ENCODE measurements around the gene C20orf202. TPM values are rescaled to one million over a fixed set of nuclear protein-coding genes. Genes with fewer than 3 reads are reported as not detected.

C20orf202 gene
- total and polyA plus RNA-seq, 9 of the 15 experiments (the other 6 are each of a cell fraction or from before 2014, with no cell fraction given): 0.03 to 0.24 (median 0.15) TPM; not detected in 4

DNA sequence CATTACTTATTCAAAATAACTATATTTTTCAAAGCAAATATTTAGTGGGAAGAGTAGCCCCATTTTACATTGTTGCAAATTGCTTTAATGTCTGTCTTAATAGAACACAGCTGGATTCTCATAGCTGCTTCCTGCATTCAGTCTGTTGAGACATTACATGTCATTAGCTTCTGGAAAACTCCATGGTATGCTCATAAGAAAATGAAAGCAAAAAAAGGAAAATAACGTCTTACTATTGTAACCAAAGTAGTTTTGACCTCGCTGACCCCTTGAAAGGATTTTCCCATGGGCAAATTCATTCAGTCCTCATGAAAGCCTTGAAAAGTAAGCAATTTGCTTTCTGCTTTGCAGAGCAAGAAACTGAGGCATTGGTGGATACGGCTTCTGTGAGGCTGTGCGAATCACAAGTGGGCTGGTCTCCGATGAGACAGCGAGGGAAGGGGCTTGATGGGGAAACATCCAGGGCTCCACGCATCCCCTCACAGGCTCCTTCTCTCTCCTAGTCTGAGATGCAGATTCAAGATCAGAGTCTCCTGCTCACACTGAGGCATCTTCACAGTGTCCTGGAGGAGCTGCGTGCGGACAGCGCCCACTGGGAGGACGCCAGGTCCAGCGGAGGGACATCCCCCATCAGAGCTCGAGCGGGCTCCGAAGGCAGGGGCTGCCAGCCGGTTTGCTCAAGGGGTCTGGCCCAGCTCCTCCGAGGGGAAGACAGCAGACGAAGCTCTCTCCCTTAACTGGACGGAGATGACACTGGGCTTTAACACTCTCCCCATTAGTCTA is 3.3 kb downstream of the C20orf202 start (continued):
- TF ChIP-seq, protein P1, sequence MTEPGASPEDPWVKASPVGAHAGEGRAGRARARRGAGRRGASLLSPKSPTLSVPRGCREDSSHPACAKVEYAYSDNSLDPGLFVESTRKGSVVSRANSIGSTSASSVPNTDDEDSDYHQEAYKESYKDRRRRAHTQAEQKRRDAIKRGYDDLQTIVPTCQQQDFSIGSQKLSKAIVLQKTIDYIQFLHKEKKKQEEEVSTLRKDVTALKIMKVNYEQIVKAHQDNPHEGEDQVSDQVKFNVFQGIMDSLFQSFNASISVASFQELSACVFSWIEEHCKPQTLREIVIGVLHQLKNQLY (CRISPR knock-in tag; conservative IDR thresholded peaks at IDR 0.05): no peak
- TF ChIP-seq, protein P2, sequence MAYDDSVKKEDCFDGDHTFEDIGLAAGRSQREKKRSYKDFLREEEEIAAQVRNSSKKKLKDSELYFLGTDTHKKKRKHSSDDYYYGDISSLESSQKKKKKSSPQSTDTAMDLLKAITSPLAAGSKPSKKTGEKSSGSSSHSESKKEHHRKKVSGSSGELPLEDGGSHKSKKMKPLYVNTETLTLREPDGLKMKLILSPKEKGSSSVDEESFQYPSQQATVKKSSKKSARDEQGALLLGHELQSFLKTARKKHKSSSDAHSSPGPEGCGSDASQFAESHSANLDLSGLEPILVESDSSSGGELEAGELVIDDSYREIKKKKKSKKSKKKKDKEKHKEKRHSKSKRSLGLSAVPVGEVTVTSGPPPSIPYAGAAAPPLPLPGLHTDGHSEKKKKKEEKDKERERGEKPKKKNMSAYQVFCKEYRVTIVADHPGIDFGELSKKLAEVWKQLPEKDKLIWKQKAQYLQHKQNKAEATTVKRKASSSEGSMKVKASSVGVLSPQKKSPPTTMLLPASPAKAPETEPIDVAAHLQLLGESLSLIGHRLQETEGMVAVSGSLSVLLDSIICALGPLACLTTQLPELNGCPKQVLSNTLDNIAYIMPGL (CRISPR knock-in tag; IDR thresholded peaks at IDR 0.05): no peak
- TF ChIP-seq, protein P3, sequence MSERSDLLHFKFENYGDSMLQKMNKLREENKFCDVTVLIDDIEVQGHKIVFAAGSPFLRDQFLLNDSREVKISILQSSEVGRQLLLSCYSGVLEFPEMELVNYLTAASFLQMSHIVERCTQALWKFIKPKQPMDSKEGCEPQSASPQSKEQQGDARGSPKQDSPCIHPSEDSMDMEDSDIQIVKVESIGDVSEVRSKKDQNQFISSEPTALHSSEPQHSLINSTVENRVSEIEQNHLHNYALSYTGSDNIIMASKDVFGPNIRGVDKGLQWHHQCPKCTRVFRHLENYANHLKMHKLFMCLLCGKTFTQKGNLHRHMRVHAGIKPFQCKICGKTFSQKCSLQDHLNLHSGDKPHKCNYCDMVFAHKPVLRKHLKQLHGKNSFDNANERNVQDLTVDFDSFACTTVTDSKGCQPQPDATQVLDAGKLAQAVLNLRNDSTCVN (CRISPR knock-in tag; IDR thresholded peaks at IDR 0.05): no peak
- TF ChIP-seq, protein P4, sequence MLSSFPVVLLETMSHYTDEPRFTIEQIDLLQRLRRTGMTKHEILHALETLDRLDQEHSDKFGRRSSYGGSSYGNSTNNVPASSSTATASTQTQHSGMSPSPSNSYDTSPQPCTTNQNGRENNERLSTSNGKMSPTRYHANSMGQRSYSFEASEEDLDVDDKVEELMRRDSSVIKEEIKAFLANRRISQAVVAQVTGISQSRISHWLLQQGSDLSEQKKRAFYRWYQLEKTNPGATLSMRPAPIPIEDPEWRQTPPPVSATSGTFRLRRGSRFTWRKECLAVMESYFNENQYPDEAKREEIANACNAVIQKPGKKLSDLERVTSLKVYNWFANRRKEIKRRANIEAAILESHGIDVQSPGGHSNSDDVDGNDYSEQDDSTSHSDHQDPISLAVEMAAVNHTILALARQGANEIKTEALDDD (IDR thresholded peaks at IDR 0.05): no peak
- TF ChIP-seq PCBP1 (IDR thresholded peaks at IDR 0.05; ENCODE audit: low read depth, low read length, poor library complexity, severe bottlenecking) (no peak), NEUROD1 (IDR thresholded peaks at IDR 0.05; ENCODE audit: borderline replicate concordance, low read depth, low read length, partially characterized antibody) (no peak), ETS2 (tag; IDR thresholded peaks at IDR 0.05; ENCODE audit: borderline replicate concordance, poor library complexity, severe bottlenecking) (no peak), SMARCA5 (IDR thresholded peaks at IDR 0.05) (no peak), KHSRP (IDR thresholded peaks at IDR 0.05) (no peak), ZBTB17 (CRISPR knock-in tag; IDR thresholded peaks at IDR 0.05) (no peak)
